NCI-H2196 treated with DMSO at 0.1 percent for 48 hours (cell line): Measurements from ENCODE around the gene CYP4V2.
A peak's percentile ranks its signal among the peaks of the same experiment; 100 is the strongest.
"Not testable (repeated sequence)": the region's sequence is repeated elsewhere in the genome, so short reads cannot be mapped to it uniquely, and the experiment has no call there.

ENCODE experiments used
- DNase-seq: peaks from one replicate; lab custom pipeline; 2025; ENCODE audit not compliant: unreplicated experiment; lab: John Stamatoyannopoulos, UW

The CYP4V2 gene

GRCh38 chr4:186227744-186228513 lies 36.6 kb downstream of the CYP4V2 start:
- no peak for DNase-seq

- DNase-seq = no peak
These were observed 37.1 kb downstream of the CYP4V2 start for GRCh38 chr4:186228514-186228894.

GRCh38 chr4:186234367-186234766 lies 43.0 kb downstream of the CYP4V2 start:
- DNase-seq = no peak

GRCh38 chr4:186236126-186236525 lies 44.8 kb downstream of the CYP4V2 start:
- DNase-seq = no peak

GRCh38 chr4:186240452-186240847 lies 49.1 kb downstream of the CYP4V2 start:
- no peak for DNase-seq

- peak; percentile 37 for DNase-seq
These were observed 49.6 kb downstream of the CYP4V2 start for GRCh38 chr4:186240848-186241491.

- DNase-seq = no peak
These were observed 50.2 kb downstream of the CYP4V2 start for GRCh38 chr4:186241616-186242015.

GRCh38 chr4:186242031-186242430 lies 50.7 kb downstream of the CYP4V2 start:
- not testable (repeated sequence) for DNase-seq

- DNase-seq = no peak
These were observed 52.0 kb downstream of the CYP4V2 start for GRCh38 chr4:186243331-186243730.

- DNase-seq = no peak
These were observed 53.5 kb downstream of the CYP4V2 start for GRCh38 chr4:186244835-186245234.

- not testable (repeated sequence) for DNase-seq
These were observed 55.8 kb downstream of the CYP4V2 start for GRCh38 chr4:186247062-186247752.

GRCh38 chr4:186248643-186249042 lies 57.3 kb downstream of the CYP4V2 start:
- no peak for DNase-seq

- DNase-seq = no peak
These were observed 58.7 kb downstream of the CYP4V2 start for GRCh38 chr4:186249785-186250754.

GRCh38 chr4:186250760-186251159 lies 59.4 kb downstream of the CYP4V2 start:
- no peak for DNase-seq

GRCh38 chr4:186255122-186255521 lies 63.8 kb downstream of the CYP4V2 start:
- no peak for DNase-seq

- no peak for DNase-seq
These were observed 66.9 kb downstream of the CYP4V2 start for GRCh38 chr4:186258216-186258811.

- no peak for DNase-seq
These were observed 68.7 kb downstream of the CYP4V2 start for GRCh38 chr4:186260117-186260503.
